LNCaP clone FGC (cell line): ENCODE results near the gene ZNF784.

Experiments used
- DNase-seq: peaks from one replicate; pipeline ENCODE4 v3.0.0-alpha.2; 2011; ENCODE audit warnings: low read depth
- H3K4me3 ChIP-seq: 2 replicates; pipeline ENCODE4 v1.5.1; 2011; ENCODE audit warnings: mild to moderate bottlenecking, low read depth, low read length, control low read depth
- TF ChIP-seq, protein P1 (sequence below): IDR thresholded peaks from 2 replicates; pipeline ENCODE4 v1.5.1; 2012; ENCODE audit warnings: mild to moderate bottlenecking; ENCODE audit not compliant: control insufficient read depth, insufficient read depth; ENCODE audit errors: extremely low read depth

ZNF784 gene

DNA sequence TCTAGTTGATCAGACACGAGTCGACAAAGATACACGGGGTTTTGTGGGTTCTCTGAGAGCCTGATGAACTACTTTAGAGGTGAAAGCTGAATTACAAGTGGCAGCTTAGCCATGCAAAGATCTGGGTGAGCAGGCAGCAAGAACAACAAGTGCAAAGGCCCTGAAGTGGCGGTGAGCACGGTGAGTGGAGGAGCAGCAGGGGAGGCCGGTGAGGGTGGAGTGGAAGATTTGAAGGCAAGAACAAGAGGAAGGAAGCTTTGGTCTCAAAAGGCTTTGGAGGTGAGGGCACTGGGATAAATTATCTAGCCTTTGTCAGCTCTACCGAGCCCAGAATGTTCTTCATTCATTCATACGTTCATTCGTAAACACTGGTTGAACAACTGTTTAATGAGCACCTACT is 17.5 kb downstream of the ZNF784 start:
- TF ChIP-seq, protein P1, sequence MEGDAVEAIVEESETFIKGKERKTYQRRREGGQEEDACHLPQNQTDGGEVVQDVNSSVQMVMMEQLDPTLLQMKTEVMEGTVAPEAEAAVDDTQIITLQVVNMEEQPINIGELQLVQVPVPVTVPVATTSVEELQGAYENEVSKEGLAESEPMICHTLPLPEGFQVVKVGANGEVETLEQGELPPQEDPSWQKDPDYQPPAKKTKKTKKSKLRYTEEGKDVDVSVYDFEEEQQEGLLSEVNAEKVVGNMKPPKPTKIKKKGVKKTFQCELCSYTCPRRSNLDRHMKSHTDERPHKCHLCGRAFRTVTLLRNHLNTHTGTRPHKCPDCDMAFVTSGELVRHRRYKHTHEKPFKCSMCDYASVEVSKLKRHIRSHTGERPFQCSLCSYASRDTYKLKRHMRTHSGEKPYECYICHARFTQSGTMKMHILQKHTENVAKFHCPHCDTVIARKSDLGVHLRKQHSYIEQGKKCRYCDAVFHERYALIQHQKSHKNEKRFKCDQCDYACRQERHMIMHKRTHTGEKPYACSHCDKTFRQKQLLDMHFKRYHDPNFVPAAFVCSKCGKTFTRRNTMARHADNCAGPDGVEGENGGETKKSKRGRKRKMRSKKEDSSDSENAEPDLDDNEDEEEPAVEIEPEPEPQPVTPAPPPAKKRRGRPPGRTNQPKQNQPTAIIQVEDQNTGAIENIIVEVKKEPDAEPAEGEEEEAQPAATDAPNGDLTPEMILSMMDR, result no peak
- DNase-seq, result no peak

DNA sequence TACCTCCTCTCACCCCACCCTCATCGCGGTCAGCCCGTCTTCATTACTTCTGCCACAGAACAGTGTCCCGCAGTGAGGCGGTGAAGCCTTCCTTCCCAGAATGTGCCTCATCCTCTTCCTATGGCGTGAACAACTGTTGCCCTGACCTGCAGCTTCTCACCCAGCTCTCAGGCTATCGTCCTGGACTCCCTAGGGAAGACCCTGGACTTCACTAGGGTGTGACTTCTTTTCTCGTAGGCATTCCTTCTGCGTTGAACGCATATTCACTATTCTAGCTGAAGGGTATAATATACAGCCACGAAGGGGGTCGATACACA is 17.9 kb downstream of the ZNF784 start:
- DNase-seq, result no peak
- peak overlapping the region; percentile 96 for H3K4me3 ChIP-seq
- TF ChIP-seq, protein P1, result no peak

More for the DNA sequence above, 17.5 kb downstream of the ZNF784 start:
- H3K4me3 ChIP-seq, result peak overlapping the region; percentile 96

DNA sequence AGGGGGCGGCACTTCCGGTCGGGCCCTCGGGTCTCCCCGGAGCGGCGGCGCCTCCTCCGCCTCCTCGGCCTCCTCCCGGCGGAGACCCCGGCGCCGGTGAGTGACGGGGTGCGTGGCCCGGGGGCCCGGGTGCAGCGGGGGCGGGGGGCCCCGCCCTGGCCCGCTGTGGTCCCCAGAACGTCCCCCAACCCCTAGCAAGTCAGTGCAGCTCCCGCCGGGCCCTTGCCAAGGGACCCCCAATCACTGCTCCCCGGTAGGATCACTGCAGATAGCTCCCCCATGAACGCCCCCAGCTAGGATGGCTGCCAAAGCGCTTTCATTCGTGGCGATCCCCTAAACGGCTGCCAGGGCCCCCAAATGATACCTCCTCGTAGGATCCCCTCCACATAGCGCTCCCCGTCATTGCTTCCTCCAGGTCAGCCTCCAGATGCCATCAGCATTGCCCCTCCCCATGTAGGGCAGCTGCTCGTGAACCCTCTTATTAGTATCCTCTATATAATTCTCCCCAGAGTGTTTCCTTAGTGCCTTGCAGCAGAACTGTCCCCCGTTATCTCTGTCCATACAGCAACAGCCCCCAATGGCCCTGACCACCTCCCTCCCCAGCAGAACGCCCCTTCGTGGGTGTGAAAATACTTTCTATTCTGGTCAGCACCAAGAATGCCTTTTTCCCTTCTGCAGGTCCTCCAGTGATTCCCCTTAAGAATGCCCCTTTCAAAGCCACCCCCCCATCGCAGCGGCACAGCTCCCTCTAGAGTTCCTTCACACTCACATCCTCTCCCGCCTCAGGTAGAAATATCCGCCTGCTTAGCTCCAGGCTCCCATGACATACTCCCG is 18.5 kb downstream of the ZNF784 start, which contains the start of gene ZNF865:
ZNF865 (plus strand) TSS at position 11 of the 834 bp plus-strand sequence. CDS start 7,972 bp downstream, outside the sequence.
- H3K4me3 ChIP-seq, result peak within 1 kb of the TSS; percentile 96
- TF ChIP-seq, protein P1, result peak; percentile 90
- peak; percentile 40 for DNase-seq

DNA sequence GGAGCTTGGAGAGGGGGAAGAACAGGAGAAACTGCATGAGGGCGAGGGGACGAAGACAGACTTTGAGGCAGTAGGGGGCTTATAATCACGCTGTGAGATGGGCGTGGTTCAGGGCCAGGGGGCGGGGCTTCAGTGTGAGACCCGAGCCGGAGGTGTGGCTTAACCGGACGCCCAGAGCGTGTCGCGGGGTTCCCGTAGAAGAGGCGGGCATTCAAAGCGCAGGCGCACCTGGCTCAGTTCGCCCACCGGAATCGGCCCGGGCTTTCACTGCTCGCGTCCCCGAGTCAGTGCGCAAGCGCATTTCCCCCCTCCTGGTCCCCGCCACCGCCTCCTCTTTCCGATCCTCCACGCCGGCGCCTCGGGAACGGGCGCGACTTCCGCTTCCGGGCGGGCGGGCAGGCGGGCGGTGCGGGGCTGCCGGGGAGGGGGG is 19.1 kb downstream of the ZNF784 start:
- TF ChIP-seq, protein P1, result no peak
- DNase-seq, result peak; percentile 81
- H3K4me3 ChIP-seq, result peak overlapping the region; percentile 96

DNA sequence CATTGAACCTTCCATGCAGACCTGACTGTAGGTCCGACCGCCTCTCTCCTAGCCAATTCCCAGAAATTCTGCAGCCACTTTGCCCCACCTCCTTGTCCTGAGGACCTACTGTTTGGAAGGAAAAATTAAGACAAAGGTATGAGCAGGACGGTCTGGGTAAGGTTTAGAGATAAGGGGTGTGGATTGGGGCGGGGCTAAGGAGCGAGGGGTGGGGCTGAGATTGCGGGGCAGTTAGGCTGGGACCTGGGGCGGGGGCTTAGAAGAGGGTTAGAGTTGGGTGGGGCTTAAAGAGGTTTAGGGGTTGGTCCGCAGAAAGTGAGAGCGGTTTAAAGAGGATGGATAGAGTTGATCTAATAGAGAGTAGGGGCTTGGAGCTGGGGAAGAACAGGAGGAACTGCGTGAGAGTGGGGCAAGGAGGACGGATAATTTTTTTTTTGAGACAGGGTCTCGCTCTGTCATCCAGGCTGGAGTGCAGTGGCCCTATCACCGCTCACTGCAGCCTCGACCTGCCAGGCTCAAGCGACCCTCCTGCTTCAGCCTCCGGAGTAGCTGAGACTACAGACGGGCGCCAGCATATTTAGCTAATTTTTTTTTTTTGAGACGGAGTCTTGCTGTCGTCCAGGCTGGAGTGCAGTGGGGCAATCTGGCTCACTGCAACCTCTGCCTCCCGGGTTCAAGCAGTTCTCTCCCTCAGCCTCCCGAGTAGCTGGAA is 20.6 kb downstream of the ZNF784 start:
- H3K4me3 ChIP-seq, result no peak overlapping the region
- no peak for DNase-seq
- TF ChIP-seq, protein P1, result no peak

DNA sequence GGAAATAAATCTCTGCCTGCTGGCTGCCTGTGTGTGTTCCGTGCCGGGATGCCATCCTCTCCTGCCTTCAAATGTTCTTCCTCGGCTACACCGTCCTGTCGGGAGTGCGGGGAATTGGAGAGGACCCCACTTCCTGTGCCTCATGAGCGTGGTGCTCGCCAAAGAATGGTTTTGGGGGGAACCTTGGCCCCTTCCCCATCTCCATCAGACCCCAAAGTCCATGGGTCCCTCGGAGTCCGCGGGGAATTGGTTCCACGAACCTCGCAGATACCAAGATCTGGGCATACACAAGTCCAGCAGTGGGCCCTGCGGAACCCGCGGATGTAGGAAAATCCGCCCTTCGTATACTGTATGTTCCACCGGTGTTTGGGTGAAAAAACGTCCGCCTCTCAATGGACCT is 21.3 kb downstream of the ZNF784 start:
- DNase-seq, result no peak
- H3K4me3 ChIP-seq, result no peak overlapping the region
- TF ChIP-seq, protein P1, result no peak
